ENCODE measurements around the gene TLX2. TPM values are rescaled to one million over a fixed set of nuclear protein-coding genes. Genes with fewer than 3 reads are reported as not detected.

TLX2 gene
- total and polyA plus RNA-seq, 2 of the 13 experiments (the other 11 are each of a cell fraction or from before 2014, with no cell fraction given) = 0.05 to 0.20 TPM

DNA sequence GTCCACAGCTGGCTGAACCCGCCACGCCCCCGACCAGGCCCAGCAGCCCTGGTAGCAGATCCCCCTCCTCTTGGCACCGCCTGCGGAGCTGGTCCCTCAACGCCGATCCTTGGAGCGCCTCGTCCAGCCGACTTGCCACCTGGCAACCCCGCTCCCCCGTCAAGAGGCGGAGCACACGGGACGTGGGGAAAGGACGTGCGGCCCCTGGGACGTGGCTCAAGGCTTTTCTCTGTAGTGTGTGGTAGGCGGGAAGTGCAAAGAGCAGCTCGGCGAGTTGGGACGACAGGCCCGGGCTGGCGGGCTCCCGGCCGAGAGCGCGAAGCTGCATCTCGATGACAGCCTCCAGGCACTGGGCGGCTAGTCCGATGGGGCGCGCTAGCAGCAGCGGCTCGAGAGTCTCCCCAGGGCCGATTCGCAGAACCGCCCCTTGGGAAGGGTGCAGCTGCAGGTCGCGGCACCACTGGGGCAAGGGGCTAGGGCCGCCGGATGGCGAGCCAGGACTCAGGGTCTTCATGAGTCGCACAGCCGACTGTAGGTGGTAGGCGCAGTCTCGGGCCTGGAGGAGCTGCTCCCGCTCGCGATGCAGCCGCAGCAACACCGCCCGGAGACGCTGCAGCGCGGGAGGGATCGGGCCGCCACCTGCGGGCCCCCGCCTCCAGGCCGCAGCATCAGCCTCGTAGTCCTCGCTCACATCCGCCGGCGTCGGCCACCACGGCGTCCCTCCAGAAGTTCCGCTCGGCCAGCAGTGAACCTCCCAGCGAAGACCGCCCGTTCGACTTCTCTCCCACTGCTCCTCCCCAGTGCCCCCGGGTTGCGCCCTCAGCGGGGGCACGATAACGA lies 32.1 kb upstream of the TLX2 start (continued):
- TF ChIP-seq TBX2 (CRISPR knock-in tag; IDR thresholded peaks at IDR 0.05; ENCODE audit: borderline replicate concordance) = no peak
- no peak for TF ChIP-seq TCF7 (IDR thresholded peaks at IDR 0.05; ENCODE audit: low read depth)
- no peak for TF ChIP-seq CHD2 (IDR thresholded peaks at IDR 0.05; ENCODE audit: low read depth, low read length)
- TF ChIP-seq, protein P1, sequence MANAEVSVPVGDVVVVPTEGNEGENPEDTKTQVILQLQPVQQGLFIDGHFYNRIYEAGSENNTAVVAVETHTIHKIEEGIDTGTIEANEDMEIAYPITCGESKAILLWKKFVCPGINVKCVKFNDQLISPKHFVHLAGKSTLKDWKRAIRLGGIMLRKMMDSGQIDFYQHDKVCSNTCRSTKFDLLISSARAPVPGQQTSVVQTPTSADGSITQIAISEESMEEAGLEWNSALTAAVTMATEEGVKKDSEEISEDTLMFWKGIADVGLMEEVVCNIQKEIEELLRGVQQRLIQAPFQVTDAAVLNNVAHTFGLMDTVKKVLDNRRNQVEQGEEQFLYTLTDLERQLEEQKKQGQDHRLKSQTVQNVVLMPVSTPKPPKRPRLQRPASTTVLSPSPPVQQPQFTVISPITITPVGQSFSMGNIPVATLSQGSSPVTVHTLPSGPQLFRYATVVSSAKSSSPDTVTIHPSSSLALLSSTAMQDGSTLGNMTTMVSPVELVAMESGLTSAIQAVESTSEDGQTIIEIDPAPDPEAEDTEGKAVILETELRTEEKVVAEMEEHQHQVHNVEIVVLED (CRISPR knock-in tag; IDR thresholded peaks at IDR 0.05; ENCODE audit: borderline replicate concordance) = no peak; the same call in 1 of the 2 replicates
- TF ChIP-seq ZNF556 (CRISPR knock-in tag; IDR thresholded peaks at IDR 0.05; ENCODE audit: borderline replicate concordance) = 0 out of 2 replicates have a peak, but pooled peaks have one; percentile 23
- TF ChIP-seq ZNF614 (CRISPR knock-in tag; IDR thresholded peaks at IDR 0.05; ENCODE audit: borderline replicate concordance) = peak; percentile 17; the same call in 1 of the 2 replicates
- TF ChIP-seq ZNF296 (CRISPR knock-in tag; conservative IDR thresholded peaks at IDR 0.05) = no peak; the same call in 1 of the 2 replicates
- no peak for TF ChIP-seq KDM5A (IDR thresholded peaks at IDR 0.05; ENCODE audit: borderline replicate concordance, low read length)
- peak; percentile 25; the same call in 1 of the 2 replicates for TF ChIP-seq SMAD9 (CRISPR knock-in tag; IDR thresholded peaks at IDR 0.05)
- no peak; the same call in none of the 2 replicates for TF ChIP-seq HIC2 (CRISPR knock-in tag; IDR thresholded peaks at IDR 0.05; ENCODE audit: low read depth)
- TF ChIP-seq ZNF75D (CRISPR knock-in tag; IDR thresholded peaks at IDR 0.05; ENCODE audit: borderline replicate concordance) = no peak
- TF ChIP-seq POLR2A (IDR thresholded peaks at IDR 0.05; ENCODE audit: insufficient read depth in 1 of 2, low read depth in 2 of 2, low read length in 2 of 2) = peak; percentile 58 to 67
- TF ChIP-seq ARNT (IDR thresholded peaks at IDR 0.05) = no peak
- no peak; the same call in none of the 2 replicates for TF ChIP-seq ZNF749 (CRISPR knock-in tag; IDR thresholded peaks at IDR 0.05; ENCODE audit: borderline replicate concordance)
- no peak for TF ChIP-seq RFX5 (IDR thresholded peaks at IDR 0.05; ENCODE audit: low read depth, low read length)
- peak; percentile 28 for TF ChIP-seq STAG1 (CRISPR knock-in tag; IDR thresholded peaks at IDR 0.05)
- no peak; the same call in 1 of the 2 replicates for TF ChIP-seq HOXA5 (CRISPR knock-in tag; IDR thresholded peaks at IDR 0.05)
- 0 out of 2 replicates have a peak, but pooled peaks have one; percentile 8 for TF ChIP-seq FOSL1 (CRISPR knock-in tag; IDR thresholded peaks at IDR 0.05; ENCODE audit: borderline replicate concordance)
- TF ChIP-seq ZBTB7A (CRISPR knock-in tag; IDR thresholded peaks at IDR 0.05) = no peak; the same call in 1 of the 2 replicates
- TF ChIP-seq ZNF281 (CRISPR knock-in tag; IDR thresholded peaks at IDR 0.05; ENCODE audit: borderline replicate concordance) = no peak
- no peak for TF ChIP-seq NFE2L2 (IDR thresholded peaks at IDR 0.05; ENCODE audit: low read length)
- TF ChIP-seq BRF2 (CRISPR knock-in tag; IDR thresholded peaks at IDR 0.05) = peak; percentile 63; the same call in 1 of the 2 replicates

All from HepG2 (cell line).